Medulla oblongata (tissue), 1 donor: ENCODE data around the gene PHF1.

Experiments
- DNase-seq: peaks from one replicate; pipeline ENCODE4 v3.0.0-alpha.2; 2015; ENCODE audit errors: extremely low spot score

Gene PHF1

DNA sequence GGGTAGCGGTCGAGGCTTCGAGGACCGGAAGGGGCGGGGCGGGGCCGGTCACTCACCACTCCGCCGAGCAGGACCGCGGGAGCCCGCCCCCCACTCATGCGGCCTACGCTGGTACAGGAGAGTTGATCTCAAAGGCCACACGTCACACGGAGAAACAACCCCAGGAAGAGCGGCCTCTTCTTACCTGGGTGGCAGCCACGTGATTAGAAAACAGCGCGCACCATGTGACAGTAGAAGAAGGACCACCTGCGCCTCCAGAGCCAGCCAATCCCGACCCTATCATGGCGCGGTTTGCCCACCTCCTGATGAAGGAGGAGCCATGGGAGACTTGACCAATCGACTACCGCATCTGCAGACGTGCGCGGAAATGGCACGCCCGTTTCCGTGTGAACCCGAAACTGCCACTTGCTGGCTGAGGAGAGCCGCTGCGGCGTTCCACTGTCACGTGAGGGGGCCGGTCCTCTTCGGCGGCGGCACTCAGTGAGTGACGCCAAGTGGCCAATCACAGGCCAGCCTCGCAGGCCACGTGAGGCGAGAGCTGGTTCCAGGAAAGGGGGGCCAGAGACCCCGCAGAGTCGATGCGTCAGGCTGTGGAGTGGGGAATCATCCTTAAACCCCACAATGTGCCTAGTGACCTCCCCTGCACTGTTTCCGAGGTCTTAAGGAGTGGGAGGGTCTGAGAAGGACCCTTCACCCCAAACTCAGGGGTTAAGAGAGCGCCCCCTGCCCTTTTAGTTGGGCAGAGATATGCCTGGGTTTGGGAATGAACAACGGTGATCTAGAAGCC, 7.3 kb downstream of the PHF1 start, which contains the start of gene CUTA:
TSS of gene CUTA (minus strand) at position 205 of the 787 bp plus-strand sequence. CDS start at position 98, 107 bp downstream.
- peak; percentile 100 for DNase-seq

DNA sequence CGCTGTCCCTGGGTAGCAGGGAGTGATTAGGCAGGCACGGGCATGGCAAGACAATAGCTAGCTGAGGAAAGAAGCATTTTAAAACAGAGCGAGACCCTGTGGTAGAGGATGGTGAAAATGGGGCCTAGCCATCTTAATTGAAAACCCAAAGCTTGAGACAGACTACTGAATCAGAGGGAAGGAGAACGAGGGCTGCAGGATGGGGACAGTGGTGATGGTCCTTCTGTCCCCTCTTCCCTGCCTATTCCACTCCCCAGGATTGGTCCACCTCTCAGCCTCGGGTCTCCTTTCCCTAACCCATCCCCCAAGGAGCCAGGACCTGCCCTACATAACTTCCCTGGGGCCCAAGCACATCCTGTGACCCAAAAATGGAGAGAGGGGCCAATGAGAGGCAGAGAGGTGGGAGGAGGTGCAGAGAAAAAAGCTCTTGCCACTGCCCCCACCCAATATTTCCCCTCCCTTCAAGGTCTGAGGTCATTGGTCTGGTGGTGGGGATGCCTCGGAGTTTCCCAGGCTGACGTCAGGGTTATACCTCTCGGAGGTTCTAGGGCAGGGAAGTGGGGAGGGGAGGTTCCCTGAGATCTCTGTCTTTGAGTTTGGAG, 8.0 kb downstream of the PHF1 start:
- no peak for DNase-seq

GRCh38 chr6:33419580-33420490, 9.0 kb downstream of the PHF1 start, which contains the start of gene SYNGAP1:
TSS of gene SYNGAP1 (plus strand) at chr6:33420065. CDS start at chr6:33420265, 200 bp downstream.
- no peak for DNase-seq

GRCh38 chr6:33420491-33421343, 9.9 kb downstream of the PHF1 start:
- no peak for DNase-seq

- no peak for DNase-seq
Observed at GRCh38 chr6:33421344-33421643, 10.5 kb downstream of the PHF1 start.

DNA sequence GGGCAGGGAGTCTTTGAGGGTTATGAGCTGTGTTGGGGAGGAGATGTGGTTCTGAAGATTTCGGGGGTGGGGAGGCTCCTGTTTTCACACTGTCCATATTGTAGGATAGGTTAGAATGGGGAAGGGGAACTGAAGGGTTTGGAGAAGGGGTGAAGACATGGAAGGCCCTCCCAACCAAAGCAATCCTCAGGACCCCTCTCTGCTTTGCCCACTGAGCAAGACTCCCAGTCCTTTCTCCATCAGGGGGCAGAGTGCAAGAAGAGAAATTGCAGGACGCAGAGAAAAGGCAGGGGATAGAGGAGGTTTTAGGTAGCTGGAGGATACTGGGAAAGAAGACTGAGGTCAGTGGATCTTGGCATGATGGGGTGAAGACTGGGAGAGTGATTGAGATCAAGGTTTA, 13.0 kb downstream of the PHF1 start:
- DNase-seq, result no peak

- DNase-seq, result no peak
Observed at GRCh38 chr6:33424855-33425667, 14.2 kb downstream of the PHF1 start.

DNA sequence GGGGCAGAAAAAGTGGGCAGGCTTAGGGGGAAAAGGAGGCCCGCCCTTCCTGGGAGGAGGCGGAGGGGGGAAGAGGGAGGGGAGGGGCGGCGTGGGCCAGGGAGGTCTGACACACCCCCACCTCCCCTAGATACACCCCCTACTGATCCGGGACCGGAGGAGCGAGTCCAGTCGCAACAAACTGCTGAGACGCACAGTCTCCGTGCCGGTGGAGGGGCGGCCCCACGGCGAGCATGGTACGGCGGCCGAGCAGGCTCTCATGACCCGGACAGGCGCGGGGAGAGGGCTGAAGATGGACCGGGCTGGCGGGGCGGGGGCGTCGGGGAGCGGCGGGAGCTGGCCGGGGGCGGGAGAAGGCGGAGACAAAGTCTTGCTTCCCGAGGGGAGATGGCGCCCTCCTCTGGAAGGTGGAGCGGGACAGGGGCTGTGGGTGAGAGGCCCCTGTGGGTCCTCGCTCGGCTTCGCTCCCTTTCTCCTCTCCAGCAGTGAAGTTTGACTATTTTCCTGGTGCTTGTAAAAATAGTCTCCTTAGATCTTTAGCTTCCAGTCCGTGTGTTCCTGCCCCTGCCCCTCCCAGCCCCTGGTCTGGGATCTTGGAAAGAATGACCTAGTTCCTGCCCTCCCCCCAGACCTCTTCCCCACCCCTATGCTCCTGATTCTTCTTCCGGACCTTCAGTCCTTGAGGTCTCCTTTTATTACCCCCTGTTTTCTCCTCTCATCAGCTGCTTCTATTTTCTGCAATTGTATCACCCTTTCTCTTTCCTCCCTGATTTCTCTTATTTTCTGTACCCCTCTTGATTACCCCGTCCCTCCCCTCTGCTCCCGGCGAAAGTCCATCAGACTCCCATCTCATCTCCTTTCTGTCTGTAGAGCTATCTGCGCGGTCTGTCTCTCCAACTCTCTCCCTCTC, 15.1 kb downstream of the PHF1 start:
- peak; percentile 89 for DNase-seq

DNA sequence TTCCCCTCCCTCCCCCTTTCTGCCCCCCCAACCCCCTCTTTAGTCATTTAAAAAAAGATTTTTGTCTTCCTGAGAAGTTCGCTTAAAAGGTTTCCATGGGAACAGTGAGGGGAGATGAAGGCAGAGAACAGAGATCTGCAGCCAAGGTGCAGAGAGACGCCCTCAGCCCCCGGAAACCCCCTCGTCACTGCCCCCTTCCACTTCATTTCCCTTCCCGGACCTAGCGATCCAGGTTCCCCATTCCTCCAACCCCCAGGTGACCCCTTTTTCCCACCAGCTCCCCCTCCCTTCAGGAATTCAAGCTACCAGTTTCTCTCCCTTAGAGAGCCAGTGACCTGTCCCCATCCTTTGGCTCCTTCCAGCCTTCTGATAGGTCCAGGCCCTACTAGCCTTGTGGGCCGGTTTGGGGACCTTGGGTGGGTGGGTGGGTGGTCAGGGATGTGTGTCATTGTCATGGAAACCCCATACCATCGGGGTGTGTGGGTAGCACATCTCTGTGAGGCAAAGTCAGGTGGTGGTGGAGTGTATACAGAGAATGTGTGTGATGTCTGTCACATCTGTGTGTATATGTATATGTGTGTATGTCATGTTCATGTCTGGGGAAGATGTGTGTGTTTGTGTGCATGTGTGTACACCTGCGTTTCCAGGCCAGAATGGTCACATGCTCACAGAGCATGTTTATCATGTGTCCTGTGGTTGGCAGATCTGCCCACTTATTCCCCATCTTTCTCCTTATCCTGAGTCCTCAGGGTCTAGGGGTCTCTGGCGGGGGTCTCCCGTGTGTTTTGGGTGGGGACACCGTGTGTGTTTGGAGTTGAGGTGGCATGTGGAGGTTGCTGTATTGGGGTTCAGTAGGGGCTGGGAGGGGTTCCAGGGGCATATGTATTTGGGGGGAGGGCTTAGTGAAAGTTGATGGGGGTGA, 16.0 kb downstream of the PHF1 start:
- DNase-seq, result peak; percentile 49

GRCh38 chr6:33427585-33428223, 16.9 kb downstream of the PHF1 start:
- peak; percentile 52 for DNase-seq

- no peak for DNase-seq
Observed at GRCh38 chr6:33428224-33428965, 17.6 kb downstream of the PHF1 start.

GRCh38 chr6:33428966-33429749, 18.3 kb downstream of the PHF1 start:
- DNase-seq, result no peak

GRCh38 chr6:33429750-33430052, 18.9 kb downstream of the PHF1 start:
- no peak for DNase-seq

DNA sequence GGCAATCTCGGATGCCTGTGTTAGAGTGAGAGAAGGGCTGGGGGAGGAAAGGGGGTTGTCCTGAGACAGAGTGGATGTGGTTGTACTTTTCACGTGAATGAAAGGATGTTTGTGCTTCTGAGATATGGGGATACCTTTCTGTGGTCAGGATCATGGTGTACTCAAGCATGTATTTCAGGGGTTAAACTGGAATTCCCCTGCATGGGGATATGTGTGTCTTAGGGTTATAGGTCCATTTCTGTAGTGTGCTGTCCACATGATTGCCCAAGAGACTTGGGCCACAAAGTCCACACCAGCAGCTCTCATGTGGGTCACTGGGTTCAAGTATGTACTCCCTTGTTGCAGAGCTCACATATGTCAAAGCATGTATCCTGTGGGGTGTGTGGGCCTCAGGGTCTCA, 19.5 kb downstream of the PHF1 start:
- DNase-seq, result no peak

DNA sequence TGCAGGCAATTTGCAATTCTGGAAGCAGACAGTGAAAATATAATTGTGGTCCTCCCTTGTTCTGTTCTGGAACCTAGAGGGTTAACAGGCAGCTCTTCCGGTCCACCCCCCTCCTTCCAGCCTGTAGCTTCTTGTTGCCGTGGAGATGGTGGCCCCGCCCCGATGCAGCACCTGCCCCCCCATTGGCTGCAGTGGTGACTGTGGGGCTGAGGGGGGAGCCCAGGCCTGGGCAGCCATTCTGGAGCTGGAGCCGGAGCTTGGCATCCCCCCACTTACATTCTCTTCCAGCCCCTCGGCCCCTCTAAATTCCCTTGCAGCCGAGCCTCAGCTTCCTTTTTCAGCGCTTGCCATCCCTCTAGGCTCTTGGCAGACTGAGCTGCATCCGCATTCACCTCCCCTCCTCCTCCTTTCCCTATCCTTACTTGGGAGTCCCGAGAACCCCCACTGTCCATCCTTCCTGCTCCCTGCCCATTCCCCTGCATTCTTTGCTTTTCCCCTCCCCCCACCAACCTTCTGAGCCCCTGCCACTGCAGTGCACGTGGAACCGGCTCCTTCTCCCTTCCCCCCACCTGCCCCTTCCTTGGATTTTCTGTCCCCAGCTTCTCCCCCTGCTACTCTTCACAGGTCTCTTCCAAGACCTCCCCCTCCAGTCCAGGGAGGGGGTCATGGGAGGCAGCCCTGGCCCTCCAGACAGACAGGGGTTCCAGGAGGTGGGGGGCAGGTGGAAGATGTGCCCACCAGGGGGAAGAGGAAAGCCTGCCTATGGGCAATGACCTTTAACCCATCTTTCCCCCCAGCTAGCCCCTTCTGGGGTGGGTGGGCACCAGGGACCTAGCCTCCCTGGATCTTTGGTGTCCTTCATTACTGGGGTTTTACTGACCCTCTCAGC, 20.4 kb downstream of the PHF1 start:
- DNase-seq, result peak; percentile 81
